RWPE2 (cell line): ENCODE measurements around the gene PDE3B.
"Not testable (repeated sequence)": the region's sequence is repeated elsewhere in the genome, so short reads cannot be mapped to it uniquely, and the experiment has no call there.

Source experiments
- ATAC-seq: fragments of 200-7000 bp; cut with Tn5 transposase; 3 replicates; pipeline ENCODE4 v1.9.1; 2021; ENCODE audit warnings: low read depth
- DNase-seq: peaks from one replicate; pipeline ENCODE4 v3.0.0-alpha.2; 2020; ENCODE audit warnings: low spot score
- H3K27ac ChIP-seq: fragments of 450-650 bp; 2 replicates; pipeline ENCODE4 v1.5.1; 2017; ENCODE audit warnings: mild to moderate bottlenecking; ENCODE audit not compliant: poor library complexity, severe bottlenecking
- H3K27me3 ChIP-seq: fragments of 250-450 bp; sonication (Bioruptor Pico); 2 replicates; pipeline ENCODE4 v1.5.1; 2021; ENCODE audit warnings: mild to moderate bottlenecking, moderate library complexity; ENCODE audit not compliant: insufficient read depth, poor library complexity, severe bottlenecking
- H3K36me3 ChIP-seq: fragments of 250-450 bp; sonication (Bioruptor Pico); 2 replicates; pipeline ENCODE4 v1.5.1; 2020; ENCODE audit warnings: low read depth, mild to moderate bottlenecking, moderate library complexity
- H3K4me1 ChIP-seq: fragments of 250-450 bp; sonication (Bioruptor Pico); 2 replicates; pipeline ENCODE4 v1.5.1; 2021; ENCODE audit warnings: mild to moderate bottlenecking, moderate library complexity; ENCODE audit not compliant: insufficient read depth, poor library complexity, severe bottlenecking
- H3K4me3 ChIP-seq: fragments of 250-450 bp; sonication (Bioruptor Pico); 2 replicates; pipeline ENCODE4 v1.5.1; 2021; ENCODE audit warnings: mild to moderate bottlenecking, moderate library complexity; ENCODE audit not compliant: severe bottlenecking
- H3K9me3 ChIP-seq: fragments of 250-450 bp; sonication (Bioruptor Pico); 2 replicates; pipeline ENCODE4 v1.5.1; 2021; ENCODE audit warnings: mild to moderate bottlenecking, moderate library complexity; ENCODE audit not compliant: severe bottlenecking
- TF ChIP-seq, protein P1 (sequence below): fragments of 450-650 bp; IDR thresholded peaks from one replicate; pipeline ENCODE4 v1.5.1; 2017; ENCODE audit warnings: mild to moderate bottlenecking, moderate library complexity; ENCODE audit not compliant: poor library complexity, severe bottlenecking

PDE3B gene

DNA sequence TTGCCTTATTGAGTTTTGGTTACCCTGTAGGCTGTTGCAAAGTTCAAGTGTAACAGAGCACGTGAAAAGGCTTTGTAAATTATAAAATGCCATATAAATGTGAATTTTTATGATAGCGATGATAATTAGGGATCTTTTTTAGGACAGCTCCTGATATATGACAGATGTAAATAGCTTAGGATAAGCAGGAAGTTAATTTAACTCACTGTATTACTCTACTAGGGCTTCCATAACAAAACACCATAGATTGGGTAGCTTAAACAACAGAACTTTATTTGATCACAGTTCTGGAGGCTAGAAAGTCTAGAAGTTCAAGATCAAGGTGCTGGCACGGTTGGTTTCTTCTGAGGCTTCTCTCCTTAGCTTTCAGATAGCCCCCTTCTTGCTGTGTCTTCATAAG lies 17.0 kb upstream of the PDE3B start:
- Histone ChIP-seq H3K4me3 (no peak overlapping the region), H3K27ac (no peak overlapping the region), H3K27me3 (no peaks in the 10 kb centered on the region), H3K9me3 (no peaks in the 10 kb centered on the region), H3K36me3 (no peaks in the 10 kb centered on the region), H3K4me1 (no peaks in the 10 kb centered on the region)
- no peak for ATAC-seq
- TF ChIP-seq, protein P1, sequence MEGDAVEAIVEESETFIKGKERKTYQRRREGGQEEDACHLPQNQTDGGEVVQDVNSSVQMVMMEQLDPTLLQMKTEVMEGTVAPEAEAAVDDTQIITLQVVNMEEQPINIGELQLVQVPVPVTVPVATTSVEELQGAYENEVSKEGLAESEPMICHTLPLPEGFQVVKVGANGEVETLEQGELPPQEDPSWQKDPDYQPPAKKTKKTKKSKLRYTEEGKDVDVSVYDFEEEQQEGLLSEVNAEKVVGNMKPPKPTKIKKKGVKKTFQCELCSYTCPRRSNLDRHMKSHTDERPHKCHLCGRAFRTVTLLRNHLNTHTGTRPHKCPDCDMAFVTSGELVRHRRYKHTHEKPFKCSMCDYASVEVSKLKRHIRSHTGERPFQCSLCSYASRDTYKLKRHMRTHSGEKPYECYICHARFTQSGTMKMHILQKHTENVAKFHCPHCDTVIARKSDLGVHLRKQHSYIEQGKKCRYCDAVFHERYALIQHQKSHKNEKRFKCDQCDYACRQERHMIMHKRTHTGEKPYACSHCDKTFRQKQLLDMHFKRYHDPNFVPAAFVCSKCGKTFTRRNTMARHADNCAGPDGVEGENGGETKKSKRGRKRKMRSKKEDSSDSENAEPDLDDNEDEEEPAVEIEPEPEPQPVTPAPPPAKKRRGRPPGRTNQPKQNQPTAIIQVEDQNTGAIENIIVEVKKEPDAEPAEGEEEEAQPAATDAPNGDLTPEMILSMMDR: no peak
- no peak for DNase-seq

DNA sequence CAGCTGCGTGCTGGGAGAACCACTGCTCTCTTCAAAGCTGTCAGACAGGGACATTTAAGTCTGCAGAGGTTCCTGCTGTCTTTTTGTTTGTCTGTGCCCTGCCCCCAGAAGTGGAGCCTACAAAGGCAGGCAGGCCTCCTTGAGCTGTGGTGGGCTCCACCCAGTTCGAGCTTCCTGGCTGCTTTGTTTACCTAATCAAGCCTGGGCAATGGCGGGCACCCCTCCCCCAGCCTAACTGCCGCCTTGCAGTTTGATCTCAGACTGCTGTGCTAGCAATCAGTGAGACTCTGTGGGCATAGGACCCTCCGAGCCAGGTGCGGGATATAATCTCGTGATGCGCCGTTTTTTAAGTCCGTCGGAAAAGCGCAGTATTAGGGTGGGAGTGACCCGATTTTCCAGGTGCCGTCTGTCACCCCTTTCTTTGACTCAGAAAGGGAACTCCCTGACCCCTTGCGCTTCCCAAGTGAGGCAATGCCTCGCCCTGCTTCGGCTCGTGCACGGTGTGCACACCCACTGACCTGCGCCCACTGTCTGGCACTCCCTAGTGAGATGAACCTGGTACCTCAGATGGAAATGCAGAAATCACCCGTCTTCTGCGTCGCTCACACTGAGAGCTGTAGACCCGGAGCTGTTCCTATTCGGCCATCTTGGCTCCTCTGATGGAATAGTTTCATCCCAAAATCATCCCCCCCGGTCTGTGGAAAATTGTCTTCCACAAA lies 9.9 kb upstream of the PDE3B start:
- not testable (repeated sequence) for H3K4me3 ChIP-seq, H3K36me3 ChIP-seq, DNase-seq, H3K27ac ChIP-seq, H3K9me3 ChIP-seq, ATAC-seq, H3K4me1 ChIP-seq
- peaks cover 36% of the 10 kb centered on the region for H3K27me3 ChIP-seq

DNA sequence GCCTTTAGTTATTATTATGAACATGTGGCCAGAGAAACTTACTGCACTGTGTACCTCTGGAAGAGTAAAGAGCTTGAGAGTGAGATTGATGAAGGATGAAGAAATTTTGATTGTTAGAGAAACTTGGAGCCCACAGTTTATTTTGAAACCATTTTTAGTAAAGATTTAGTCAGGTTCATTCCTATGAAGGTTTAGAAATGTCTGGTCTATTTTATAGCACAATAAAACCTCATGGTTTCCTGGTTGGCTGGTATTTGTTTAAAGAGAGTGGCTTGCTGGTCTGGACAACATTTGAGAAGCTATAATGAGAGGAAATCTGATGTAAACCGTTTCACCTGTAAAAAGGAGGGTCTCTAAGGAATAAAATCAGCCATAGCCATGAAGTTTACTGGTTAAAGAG lies 8.8 kb upstream of the PDE3B start:
- Histone ChIP-seq H3K27ac (no peak overlapping the region), H3K27me3 (peaks cover 45% of the 10 kb centered on the region), H3K9me3 (no peaks in the 10 kb centered on the region), H3K4me1 (no peaks in the 10 kb centered on the region), H3K4me3 (no peak overlapping the region), H3K36me3 (no peaks in the 10 kb centered on the region)
- DNase-seq (no peak), ATAC-seq (no peak)
- TF ChIP-seq, protein P1: no peak

DNA sequence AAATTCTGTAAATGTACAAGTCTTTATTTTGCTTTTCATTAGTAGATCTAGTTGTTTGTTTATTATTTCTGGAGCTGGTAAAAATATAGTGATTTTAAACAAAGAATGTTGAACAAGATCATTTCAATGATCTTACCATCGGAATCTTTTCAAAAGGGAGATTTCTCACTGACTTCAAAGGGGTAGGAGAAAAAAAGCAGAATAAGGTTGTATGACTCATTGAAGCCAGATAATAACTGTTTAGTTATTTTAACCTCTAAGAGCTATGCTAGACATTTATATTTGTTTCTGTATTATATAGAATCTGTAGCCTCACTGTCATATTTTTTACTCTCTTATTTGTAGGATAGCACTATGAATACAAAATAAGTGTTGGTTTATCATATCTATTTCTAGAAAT lies 8.1 kb upstream of the PDE3B start:
- no peak overlapping the region for H3K4me3 ChIP-seq
- H3K27ac ChIP-seq: no peak overlapping the region
- ATAC-seq (no peak), DNase-seq (no peak)
- no peaks in the 10 kb centered on the region for H3K36me3 ChIP-seq
- peaks cover 52% of the 10 kb centered on the region for H3K27me3 ChIP-seq
- no peaks in the 10 kb centered on the region for H3K9me3 ChIP-seq
- TF ChIP-seq, protein P1: no peak
- no peaks in the 10 kb centered on the region for H3K4me1 ChIP-seq

DNA sequence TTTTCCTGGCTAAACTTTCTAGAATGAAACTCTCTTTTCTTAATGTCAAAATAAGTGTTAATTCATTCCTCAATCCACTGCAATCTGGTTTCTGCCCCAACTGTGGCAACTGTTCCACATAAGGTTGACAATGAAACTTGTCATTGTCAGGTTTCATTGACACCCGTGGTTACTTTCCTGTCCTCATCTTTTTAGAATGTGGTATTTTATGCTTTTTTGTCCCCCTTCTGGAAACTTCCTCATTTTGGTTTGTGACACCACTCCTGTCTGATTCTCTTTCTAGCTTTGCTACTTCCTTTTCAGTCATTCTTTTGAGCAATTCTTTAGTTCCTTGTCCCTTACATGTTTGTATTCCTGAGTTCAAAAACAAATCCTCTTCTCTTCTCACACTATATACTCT lies 7.5 kb upstream of the PDE3B start:
- DNase-seq (no peak), ATAC-seq (no peak)
- peaks cover 56% of the 10 kb centered on the region for H3K27me3 ChIP-seq
- no peaks in the 10 kb centered on the region for H3K36me3 ChIP-seq
- no peak overlapping the region for H3K4me3 ChIP-seq
- H3K27ac ChIP-seq: no peak overlapping the region
- no peaks in the 10 kb centered on the region for H3K9me3 ChIP-seq
- TF ChIP-seq, protein P1: no peak
- no peaks in the 10 kb centered on the region for H3K4me1 ChIP-seq
